Measurements from ENCODE around the gene ZNF148. TPM values are rescaled to one million over a fixed set of nuclear protein-coding genes. Genes with fewer than 3 reads are reported as not detected.

The ZNF148 gene
- total and polyA plus RNA-seq, 9 donors = 12.9 to 36.0 (median 19.8) TPM

DNA sequence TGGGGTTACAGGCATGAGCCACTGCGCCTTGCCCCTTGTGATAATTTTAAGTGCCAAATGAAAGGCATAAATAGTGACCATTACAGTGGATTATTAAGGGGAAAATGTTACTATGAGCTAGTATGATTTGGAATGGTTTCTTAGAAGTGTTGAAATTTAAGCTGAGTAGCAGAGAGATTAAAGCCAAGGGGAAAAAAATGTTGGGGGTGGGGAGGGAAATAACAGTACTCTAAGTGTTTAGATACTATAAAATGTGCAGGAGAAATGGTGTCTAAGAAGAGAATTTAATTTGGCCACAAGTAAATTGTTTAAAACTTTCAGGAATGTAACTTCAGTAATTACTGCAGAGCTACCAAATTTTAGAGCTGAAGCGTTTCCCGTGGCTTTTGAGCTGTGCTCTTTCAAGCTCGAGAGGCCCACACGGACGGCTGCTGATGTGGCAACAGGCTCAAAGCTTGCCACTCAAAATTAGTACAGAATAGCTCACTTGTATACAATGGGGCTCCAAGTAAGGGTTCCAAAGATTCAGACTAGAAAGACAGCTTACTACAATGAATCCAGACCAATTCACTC, 138.7 kb downstream of the ZNF148 start:
- Histone ChIP-seq H3K27ac (ENCODE audit: low read length) (no peak overlapping the region), H3K4me3 (ENCODE audit: low read length) (no peak overlapping the region), H3K36me3 (ENCODE audit: control insufficient read depth, insufficient read depth, low read length) (peaks cover 14% of the 10 kb centered on the region), H3K27me3 (ENCODE audit: control insufficient read depth, insufficient read depth, low read length) (no peaks in the 10 kb centered on the region), H3K4me1 (ENCODE audit: control insufficient read depth, insufficient read depth, low read length) (no peaks in the 10 kb centered on the region), H3K9me3 (replicated peaks; ENCODE audit: control insufficient read depth, low read depth, low read length) (no peaks in the 10 kb centered on the region)
- 89% methylated on average over 4 of the region's 6 CpGs for WGBS (ENCODE audit: insufficient coverage)
- DNase-seq = no peak

DNA sequence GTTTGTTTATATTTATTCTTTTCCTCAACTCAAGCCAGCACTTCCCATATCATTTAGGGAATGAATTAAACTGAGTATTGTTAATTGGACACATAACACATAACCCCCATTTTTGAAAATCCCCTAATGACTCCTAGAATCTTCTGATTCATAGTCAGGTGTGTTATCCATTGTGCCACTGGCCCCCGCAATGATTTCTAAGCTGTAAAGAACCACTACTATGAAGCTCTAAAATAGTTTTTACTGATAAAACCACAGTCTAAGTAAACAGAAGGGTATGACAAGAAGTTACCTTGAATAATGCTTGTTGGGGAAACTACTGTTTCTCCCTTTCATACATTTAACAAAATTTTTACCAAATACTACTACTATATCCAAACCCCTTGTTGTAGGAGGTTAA, 140.3 kb downstream of the ZNF148 start:
- H3K4me3 ChIP-seq (ENCODE audit: low read length) = no peak overlapping the region
- DNase-seq = no peak
- no peaks in the 10 kb centered on the region for H3K27me3 ChIP-seq (ENCODE audit: control insufficient read depth, insufficient read depth, low read length)
- no peaks in the 10 kb centered on the region for H3K9me3 ChIP-seq (replicated peaks; ENCODE audit: control insufficient read depth, low read depth, low read length)
- WGBS (ENCODE audit: insufficient coverage) = no CpG with 5 or more reads among the region's 1 CpG
- H3K4me1 ChIP-seq (ENCODE audit: control insufficient read depth, insufficient read depth, low read length) = no peaks in the 10 kb centered on the region
- H3K36me3 ChIP-seq (ENCODE audit: control insufficient read depth, insufficient read depth, low read length) = peaks cover 14% of the 10 kb centered on the region
- H3K27ac ChIP-seq (ENCODE audit: low read length) = no peak overlapping the region

DNA sequence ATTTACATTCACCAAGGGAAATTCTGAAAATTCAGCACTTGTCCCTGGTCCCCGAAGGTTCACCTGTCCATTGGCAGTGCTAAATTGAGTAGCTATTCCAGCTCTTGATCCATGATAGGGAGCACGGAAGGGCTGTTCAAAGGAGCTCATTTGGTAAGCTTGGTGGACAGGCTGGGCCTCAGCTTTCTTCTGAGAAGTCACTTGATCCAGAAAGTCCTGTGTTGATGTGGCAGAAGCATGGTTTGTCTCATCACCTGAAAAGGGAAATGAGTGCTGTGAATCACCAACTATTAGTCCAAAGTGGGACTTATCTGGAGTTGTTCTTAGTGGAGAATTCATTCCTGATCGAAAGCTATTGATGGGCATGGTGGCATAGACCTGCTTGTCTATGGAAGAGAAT, 142.7 kb downstream of the ZNF148 start:
- no peak for DNase-seq
- H3K27me3 ChIP-seq (ENCODE audit: control insufficient read depth, insufficient read depth, low read length) = no peaks in the 10 kb centered on the region
- no peak overlapping the region for H3K4me3 ChIP-seq (ENCODE audit: low read length)
- H3K4me1 ChIP-seq (ENCODE audit: control insufficient read depth, insufficient read depth, low read length) = no peaks in the 10 kb centered on the region
- no peak overlapping the region for H3K27ac ChIP-seq (ENCODE audit: low read length)
- H3K36me3 ChIP-seq (ENCODE audit: control insufficient read depth, insufficient read depth, low read length) = peaks cover 16% of the 10 kb centered on the region
- H3K9me3 ChIP-seq (replicated peaks; ENCODE audit: control insufficient read depth, low read depth, low read length) = no peaks in the 10 kb centered on the region
- 94% methylated on average over 3 of the region's 3 CpGs for WGBS (ENCODE audit: insufficient coverage)

DNA sequence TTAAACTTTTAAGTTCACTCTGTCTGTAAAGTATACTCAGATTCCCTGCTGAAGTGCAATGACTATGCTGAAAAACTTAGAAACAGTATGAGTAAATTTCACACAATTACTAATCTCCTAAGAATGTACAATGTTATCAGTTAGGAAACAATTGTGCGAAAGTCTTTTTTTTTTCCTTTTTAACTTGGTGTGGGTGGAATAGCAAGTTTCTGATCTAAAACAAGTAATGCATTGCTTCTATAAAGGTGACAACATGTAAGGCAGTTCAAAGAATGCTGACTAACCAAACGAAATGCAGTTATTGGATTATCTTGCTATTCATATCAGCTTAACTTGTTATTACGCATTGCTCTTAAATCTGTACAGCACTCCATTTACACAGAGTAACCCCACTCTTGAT, 143.2 kb downstream of the ZNF148 start:
- H3K36me3 ChIP-seq (ENCODE audit: control insufficient read depth, insufficient read depth, low read length) = peaks cover 16% of the 10 kb centered on the region
- no peak for DNase-seq
- no CpG with 5 or more reads among the region's 3 CpGs for WGBS (ENCODE audit: insufficient coverage)
- no peaks in the 10 kb centered on the region for H3K4me1 ChIP-seq (ENCODE audit: control insufficient read depth, insufficient read depth, low read length)
- H3K4me3 ChIP-seq (ENCODE audit: low read length) = no peak overlapping the region
- H3K27me3 ChIP-seq (ENCODE audit: control insufficient read depth, insufficient read depth, low read length) = no peaks in the 10 kb centered on the region
- no peak overlapping the region for H3K27ac ChIP-seq (ENCODE audit: low read length)
- no peaks in the 10 kb centered on the region for H3K9me3 ChIP-seq (replicated peaks; ENCODE audit: control insufficient read depth, low read depth, low read length)

DNA sequence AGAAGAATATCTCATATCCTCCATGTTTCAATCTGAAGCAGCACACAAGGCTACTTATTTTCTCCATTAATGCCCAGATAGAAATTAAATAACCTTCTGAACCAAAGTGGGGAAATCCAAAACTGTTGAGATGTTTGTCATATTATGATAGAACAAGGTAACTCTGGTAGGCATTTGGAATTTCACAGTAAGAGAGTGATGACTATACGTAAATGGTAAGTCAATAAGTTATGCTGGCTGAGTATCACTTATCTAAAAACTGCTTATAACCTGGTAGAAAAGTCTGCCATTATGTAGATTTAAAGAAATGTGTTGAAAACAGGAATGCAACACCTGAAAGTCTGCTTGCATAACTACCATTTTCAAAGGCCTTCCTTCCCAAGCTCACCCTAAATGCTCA, 145.4 kb downstream of the ZNF148 start:
- peaks cover 16% of the 10 kb centered on the region for H3K36me3 ChIP-seq (ENCODE audit: control insufficient read depth, insufficient read depth, low read length)
- DNase-seq = no peak
- H3K9me3 ChIP-seq (replicated peaks; ENCODE audit: control insufficient read depth, low read depth, low read length) = no peaks in the 10 kb centered on the region
- H3K4me1 ChIP-seq (ENCODE audit: control insufficient read depth, insufficient read depth, low read length) = no peaks in the 10 kb centered on the region
- H3K27me3 ChIP-seq (ENCODE audit: control insufficient read depth, insufficient read depth, low read length) = no peaks in the 10 kb centered on the region
- no peak overlapping the region for H3K27ac ChIP-seq (ENCODE audit: low read length)
- H3K4me3 ChIP-seq (ENCODE audit: low read length) = no peak overlapping the region
- no CpG with 5 or more reads among the region's 1 CpG for WGBS (ENCODE audit: insufficient coverage)

DNA sequence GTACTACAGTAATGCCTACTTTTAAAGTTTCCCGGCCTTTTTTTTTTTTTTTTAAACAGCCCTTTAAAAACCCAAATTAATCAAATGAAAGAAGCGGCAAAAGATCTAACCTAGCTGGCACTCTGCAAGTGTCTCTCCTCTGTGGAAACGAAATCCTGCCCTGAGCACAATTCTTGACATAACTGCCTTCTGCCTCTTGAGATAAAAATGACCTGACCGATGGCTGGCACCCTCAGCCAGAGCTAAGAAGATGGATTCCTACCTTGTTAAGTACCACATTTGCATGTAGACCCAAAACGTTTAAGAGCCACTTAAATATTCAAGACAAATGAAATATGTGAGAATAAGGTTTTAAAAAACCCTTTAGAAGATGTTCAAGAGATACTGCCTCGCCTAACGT, 146.0 kb downstream of the ZNF148 start:
- no peak overlapping the region for H3K4me3 ChIP-seq (ENCODE audit: low read length)
- H3K36me3 ChIP-seq (ENCODE audit: control insufficient read depth, insufficient read depth, low read length) = peaks cover 16% of the 10 kb centered on the region
- WGBS (ENCODE audit: insufficient coverage) = 87% methylated on average over 3 of the region's 7 CpGs
- H3K27ac ChIP-seq (ENCODE audit: low read length) = no peak overlapping the region
- H3K9me3 ChIP-seq (replicated peaks; ENCODE audit: control insufficient read depth, low read depth, low read length) = no peaks in the 10 kb centered on the region
- no peaks in the 10 kb centered on the region for H3K27me3 ChIP-seq (ENCODE audit: control insufficient read depth, insufficient read depth, low read length)
- DNase-seq = no peak
- H3K4me1 ChIP-seq (ENCODE audit: control insufficient read depth, insufficient read depth, low read length) = no peaks in the 10 kb centered on the region

DNA sequence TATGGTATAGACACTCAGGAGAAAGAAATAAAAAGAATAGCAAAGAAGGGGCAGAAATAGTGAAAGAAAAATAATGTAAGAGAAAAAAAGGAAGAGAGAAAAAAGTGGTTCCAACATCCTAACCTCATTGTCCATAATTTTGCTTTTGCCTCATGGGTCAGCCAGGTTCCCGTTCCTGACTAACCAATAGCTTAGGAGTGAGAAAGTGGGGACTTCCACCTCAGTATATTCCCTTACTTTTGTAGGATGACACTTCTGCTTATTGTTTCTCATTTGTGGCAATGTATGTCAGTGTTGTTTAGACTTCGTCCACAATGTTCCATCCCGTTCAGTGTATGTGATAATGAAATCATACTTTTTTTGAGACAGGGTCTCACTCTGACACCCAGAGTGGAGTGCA, 153.3 kb downstream of the ZNF148 start:
- no peaks in the 10 kb centered on the region for H3K27me3 ChIP-seq (ENCODE audit: control insufficient read depth, insufficient read depth, low read length)
- H3K9me3 ChIP-seq (replicated peaks; ENCODE audit: control insufficient read depth, low read depth, low read length) = no peaks in the 10 kb centered on the region
- no peaks in the 10 kb centered on the region for H3K4me1 ChIP-seq (ENCODE audit: control insufficient read depth, insufficient read depth, low read length)
- no peak for DNase-seq
- WGBS (ENCODE audit: insufficient coverage) = no CpG with 5 or more reads among the region's 3 CpGs
- H3K27ac ChIP-seq (ENCODE audit: low read length) = no peak overlapping the region
- H3K4me3 ChIP-seq (ENCODE audit: low read length) = no peak overlapping the region
- no peaks in the 10 kb centered on the region for H3K36me3 ChIP-seq (ENCODE audit: control insufficient read depth, insufficient read depth, low read length)

DNA sequence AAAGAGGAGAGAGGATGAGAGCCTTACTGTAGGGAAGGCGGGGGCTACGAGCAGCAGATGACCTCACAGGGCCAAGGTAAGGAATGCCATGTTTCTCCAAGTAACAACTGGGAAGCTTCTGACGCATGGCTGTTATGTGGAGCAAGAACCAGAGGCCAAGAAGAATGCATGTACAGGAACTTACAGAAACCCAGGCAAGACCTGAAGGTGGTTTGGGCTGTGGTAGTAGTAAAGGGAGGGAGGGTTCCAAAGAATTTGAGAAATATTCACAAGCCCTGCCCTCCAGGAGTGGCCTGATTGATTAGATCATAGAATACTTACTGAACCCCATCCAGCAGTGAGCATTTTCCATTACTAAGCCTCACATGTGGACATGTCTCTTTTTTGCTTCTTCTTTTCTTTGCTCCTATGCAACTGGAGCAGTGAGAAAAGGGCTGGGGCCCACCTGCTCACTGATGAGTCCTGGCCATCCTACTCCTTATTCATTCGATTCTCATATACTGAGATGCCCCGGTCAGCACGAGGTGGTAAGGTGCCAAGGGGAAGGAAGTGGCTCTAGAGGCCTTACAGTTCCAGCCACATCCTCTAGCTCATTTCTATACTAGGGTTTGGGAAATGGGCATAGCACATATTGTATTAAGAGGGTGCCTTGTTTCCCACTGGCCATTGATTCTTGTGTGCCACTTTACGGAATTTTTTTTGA, 154.2 kb downstream of the ZNF148 start:
- no peaks in the 10 kb centered on the region for H3K27me3 ChIP-seq (ENCODE audit: control insufficient read depth, insufficient read depth, low read length)
- DNase-seq = peak; percentile 62
- 67% methylated on average over 3 of the region's 7 CpGs for WGBS (ENCODE audit: insufficient coverage)

DNA sequence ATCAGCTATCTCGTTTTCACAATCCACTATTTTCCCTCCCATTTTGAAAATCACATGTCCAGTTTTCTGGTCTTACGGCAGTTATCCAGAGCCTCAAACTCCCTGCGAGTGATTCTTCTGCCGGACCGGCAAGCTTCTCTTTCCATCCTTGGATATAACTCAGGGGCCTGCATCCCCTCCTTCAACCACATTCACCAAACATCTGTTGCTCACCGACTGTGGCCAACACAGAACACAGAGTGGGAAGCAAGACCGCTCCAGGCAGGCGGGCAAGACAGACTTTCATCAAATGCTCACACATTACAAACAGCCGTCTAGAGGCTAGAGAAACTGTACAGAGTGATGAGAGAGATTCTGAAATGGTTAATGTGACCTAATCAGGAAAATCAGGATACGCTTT, 154.9 kb downstream of the ZNF148 start:
- no peaks in the 10 kb centered on the region for H3K36me3 ChIP-seq (ENCODE audit: control insufficient read depth, insufficient read depth, low read length)
- no peak for DNase-seq
- no peaks in the 10 kb centered on the region for H3K4me1 ChIP-seq (ENCODE audit: control insufficient read depth, insufficient read depth, low read length)
- 66% methylated on average over 7 of the region's 10 CpGs for WGBS (ENCODE audit: insufficient coverage)
- no peaks in the 10 kb centered on the region for H3K27me3 ChIP-seq (ENCODE audit: control insufficient read depth, insufficient read depth, low read length)
- H3K9me3 ChIP-seq (replicated peaks; ENCODE audit: control insufficient read depth, low read depth, low read length) = no peaks in the 10 kb centered on the region
- no peak overlapping the region for H3K27ac ChIP-seq (ENCODE audit: low read length)
- H3K4me3 ChIP-seq (ENCODE audit: low read length) = no peak overlapping the region

More for the DNA sequence above, 154.2 kb downstream of the ZNF148 start:
- H3K4me1 ChIP-seq (ENCODE audit: control insufficient read depth, insufficient read depth, low read length) = no peaks in the 10 kb centered on the region
- no peak overlapping the region for H3K4me3 ChIP-seq (ENCODE audit: low read length)
- H3K36me3 ChIP-seq (ENCODE audit: control insufficient read depth, insufficient read depth, low read length) = no peaks in the 10 kb centered on the region
- no peaks in the 10 kb centered on the region for H3K9me3 ChIP-seq (replicated peaks; ENCODE audit: control insufficient read depth, low read depth, low read length)
- H3K27ac ChIP-seq (ENCODE audit: low read length) = no peak overlapping the region

DNA sequence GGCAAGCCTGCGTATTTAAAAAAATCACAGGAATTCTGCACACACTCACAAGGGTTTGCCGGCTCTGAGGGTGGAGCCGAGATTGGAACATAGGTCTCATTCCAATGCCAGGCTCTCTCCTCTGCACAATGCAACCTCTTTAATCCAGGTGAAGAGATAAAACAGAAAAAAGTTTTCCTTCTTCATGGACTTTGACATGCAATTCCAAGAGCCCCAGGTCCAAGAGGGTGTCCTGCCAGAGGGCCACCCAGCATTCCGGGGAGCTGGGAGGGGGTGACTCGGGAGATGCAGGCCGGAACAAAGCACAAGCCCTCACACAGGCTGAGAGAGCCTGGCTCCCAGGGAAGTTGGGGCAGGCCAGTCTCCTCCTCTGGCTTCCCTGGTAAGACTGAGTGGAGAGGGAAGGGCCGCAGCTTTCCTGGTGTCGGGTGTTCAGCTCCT, 155.8 kb downstream of the ZNF148 start:
- Histone ChIP-seq H3K27me3 (ENCODE audit: control insufficient read depth, insufficient read depth, low read length) (peaks cover under 1% of the 10 kb centered on the region), H3K9me3 (replicated peaks; ENCODE audit: control insufficient read depth, low read depth, low read length) (no peaks in the 10 kb centered on the region), H3K4me1 (ENCODE audit: control insufficient read depth, insufficient read depth, low read length) (no peaks in the 10 kb centered on the region), H3K4me3 (ENCODE audit: low read length) (no peak overlapping the region), H3K27ac (ENCODE audit: low read length) (no peak overlapping the region), H3K36me3 (ENCODE audit: control insufficient read depth, insufficient read depth, low read length) (no peaks in the 10 kb centered on the region)
- WGBS (ENCODE audit: insufficient coverage) = 56% methylated on average over 6 of the region's 8 CpGs
- DNase-seq = no peak

Measured in muscle of leg (tissue), 11 donors.